Right lobe of liver (tissue), 6 donors: ENCODE measurements around the gene TMEM239. TPM values are rescaled to one million over a fixed set of nuclear protein-coding genes. Genes with fewer than 3 reads are reported as not detected.
A peak's percentile ranks its signal among the peaks of the same experiment; 100 is the strongest.

Experiments used
- ATAC-seq, 4 donors: fragments of 200-7000 bp; cut with Tn5 transposase; one replicate each; pipeline ENCODE4 v1.9.1; 2020; ENCODE audit warnings: mild to moderate bottlenecking in 4 of 4, moderate library complexity in 4 of 4
- DNase-seq, 3 donors: peaks; one replicate each; pipeline ENCODE4 v3.0.0-alpha.2; 2020
- H3K27ac ChIP-seq, 3 donors: fragments of 200-600 bp; one replicate each; pipeline ENCODE4 v1.8.0; 2022
- H3K27me3 ChIP-seq, 2 donors: fragments of 200-600 bp; one replicate each; pipeline ENCODE4 v1.8.0; 2022
- H3K36me3 ChIP-seq, 4 donors: fragments of 200-600 bp; sonication (generic) in 1 of 4; one replicate each; pipeline versions ENCODE4 v1.5.1 to v1.8.0; 2017 to 2022; ENCODE audit warnings: control low read depth in 1 of 4
- H3K4me1 ChIP-seq, 4 donors: fragments of 200-600 bp; sonication (generic) in 1 of 4; one replicate each; pipeline versions ENCODE4 v1.5.1 to v1.8.0; 2017 to 2022; ENCODE audit warnings: control low read depth in 1 of 4
- H3K4me3 ChIP-seq, 3 donors: fragments of 200-600 bp; one replicate each; pipeline ENCODE4 v1.8.0; 2022
- H3K9me3 ChIP-seq, 4 donors: fragments of 200-600 bp; sonication (generic) in 1 of 4; one replicate each; pipeline versions ENCODE4 v1.5.1 to v1.8.0; 2017 to 2022; ENCODE audit warnings: control low read depth in 1 of 4
- CTCF ChIP-seq, 4 donors: fragments of 200-600 bp in 3 of 4; fragments of 450-650 bp in 1 of 4; IDR thresholded peaks; one replicate each; pipeline versions ENCODE4 v1.5.1 to v1.8.0; 2016 to 2022; ENCODE audit warnings: antibody characterized with exemption in 4 of 4, mild to moderate bottlenecking in 2 of 4
- POLR2A ChIP-seq: fragments of 450-650 bp; IDR thresholded peaks from one replicate; pipeline ENCODE4 v1.6.1; 2017; ENCODE audit warnings: antibody characterized with exemption, mild to moderate bottlenecking
- WGBS: methylation state at CpG from one replicate; pipeline ENCODE4 v1.1.6; 2018; ENCODE audit warnings: low coverage, low lambda C conversion rate; ENCODE audit not compliant: insufficient coverage; ENCODE audit errors: missing lambda C conversion rate; 5-methylcytosine and 5-hydroxymethylcytosine counted together
- intact Hi-C, 2 donors: fragments of 100-400 bp; cut with DNase I; formaldehyde crosslinking; loops; one replicate each; pipeline versions ENCODE4 v1.11.2 to v1.14.1; 2022
- total RNA-seq, 6 experiments: library from RNA; depleted of rRNA in 2 of 6; stranded (reverse); fragments of >200 nt in 2 of 6; fragmentation: NEBNext Ultra II Directional in 3 of 6; extraction: Animal tissue kit (Norgen Biotek cat#: 25700) in 3 of 6; gene quantifications; one replicate each; pipeline versions ENCODE4 v1.1.0 to v1.2.4, GENCODE V29; 2016 to 2023
- donor health status: DM: no; HTN: yes; CAD: no.
- donor health status: DM: no; HTN: no; CAD: no.
- donor health status: DM: no; HTN: no; CAD: no.
- donor health status: DM: no; HTN: yes; CAD: no.
- donor health status: DM: no; HTN: yes; CAD: no.

TMEM239 gene
- total RNA-seq, 6 experiments from 2014 or later, result not detected

- Histone ChIP-seq H3K9me3 (no peaks in the 10 kb centered on the region), H3K4me1 (no peaks in the 10 kb centered on the region), H3K27me3 (no peaks in the 10 kb centered on the region), H3K36me3 (no peaks in the 10 kb centered on the region), H3K4me3 (no peak overlapping the region), H3K27ac (no peak overlapping the region)
- intact Hi-C loops, result no loop called here
- WGBS, result 57% methylated on average over 3 of the region's 6 CpGs
- no peak for ATAC-seq
- TF ChIP-seq POLR2A (no peak), CTCF (IDR thresholded peaks at IDR 0.05) (no peak)
- DNase-seq, result peak in 1 of 3 donors; percentile 22
These were observed 17.4 kb upstream of the TMEM239 start for GRCh38 chr20:2798814-2799213.

- 53% methylated on average over 9 of the region's 9 CpGs for WGBS
- DNase-seq (peak in 1 of 3 donors; percentile 35), ATAC-seq (no peak)
- Histone ChIP-seq H3K36me3 (no peaks in the 10 kb centered on the region), H3K4me1 (no peaks in the 10 kb centered on the region), H3K27me3 (no peaks in the 10 kb centered on the region), H3K4me3 (no peak overlapping the region), H3K27ac (no peak overlapping the region), H3K9me3 (no peaks in the 10 kb centered on the region)
- no peak for TF ChIP-seq CTCF (IDR thresholded peaks at IDR 0.05)
- intact Hi-C loops, result no loop called here
These were observed 16.9 kb upstream of the TMEM239 start for GRCh38 chr20:2799271-2799670.

- H3K27me3 ChIP-seq, result no peaks in the 10 kb centered on the region
- peak in 1 of 3 donors; percentile 41 for DNase-seq
- intact Hi-C loops, result no loop called here
- no peaks in the 10 kb centered on the region for H3K4me1 ChIP-seq
- TF ChIP-seq CTCF (IDR thresholded peaks at IDR 0.05) (no peak), POLR2A (no peak)
- no peaks in the 10 kb centered on the region for H3K9me3 ChIP-seq
- WGBS, result 16% methylated on average over 24 of the region's 61 CpGs
- ATAC-seq, result peak in 1 of 4 donors; percentile 22
- no peak overlapping the region for H3K4me3 ChIP-seq
- no peak overlapping the region for H3K27ac ChIP-seq
- H3K36me3 ChIP-seq, result no peaks in the 10 kb centered on the region
These were observed 16.3 kb upstream of the TMEM239 start for GRCh38 chr20:2799688-2800520.

DNA sequence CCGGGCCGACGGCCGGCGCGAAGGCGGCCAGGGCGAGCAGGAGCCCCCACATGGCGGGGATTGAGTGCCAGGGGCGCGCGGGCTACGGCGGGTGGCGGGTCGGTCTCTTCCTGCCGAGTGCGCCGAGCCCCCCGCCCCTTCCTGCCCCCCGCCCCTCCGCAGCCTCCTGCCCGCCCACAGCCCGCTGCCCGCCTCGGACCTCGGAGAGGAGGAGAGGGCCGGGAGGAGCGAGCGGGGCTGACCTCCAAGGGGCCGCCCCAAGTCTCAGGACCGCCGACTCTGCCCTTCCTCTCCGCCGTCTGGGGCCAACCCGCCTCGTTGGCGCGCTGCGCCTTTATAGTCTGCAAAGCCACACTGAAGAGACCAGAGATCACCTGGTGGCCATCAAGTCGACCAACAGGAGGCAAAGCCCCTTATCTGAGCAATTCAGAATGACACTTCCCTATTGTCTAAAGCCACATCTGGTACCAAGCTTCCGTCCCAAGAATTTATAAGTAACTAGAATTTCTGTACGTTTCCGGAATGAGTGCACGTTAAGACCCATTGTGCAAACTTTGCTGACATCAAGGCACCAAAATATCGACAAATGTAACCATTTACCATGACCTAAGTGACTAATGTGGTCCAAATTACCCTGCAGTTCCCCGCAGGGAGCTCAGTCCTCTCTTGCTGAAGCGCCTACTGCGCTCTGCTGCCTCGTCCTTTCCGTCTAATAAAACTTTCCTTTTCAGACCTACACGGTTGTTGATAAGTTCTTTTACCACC is 15.5 kb upstream of the TMEM239 start, which contains the start of gene CPXM1:
TSS of gene CPXM1 (minus strand) at position 107 of the 765 bp plus-strand sequence. CDS start at position 52, 55 bp downstream.
- Histone ChIP-seq H3K36me3 (no peaks in the 10 kb centered on the region), H3K9me3 (no peaks in the 10 kb centered on the region), H3K4me1 (no peaks in the 10 kb centered on the region), H3K27me3 (no peaks in the 10 kb centered on the region), H3K27ac (no peak within 1 kb of the TSS), H3K4me3 (no peak within 1 kb of the TSS)
- DNase-seq, result peak in 1 of 3 donors; percentile 54
- ATAC-seq, result no peak
- WGBS, result 8% methylated on average over 11 of the region's 52 CpGs
- intact Hi-C loops, result no loop called here
- no peak for TF ChIP-seq CTCF (IDR thresholded peaks at IDR 0.05)
- TF ChIP-seq POLR2A, result no peak
